IMR-90 (cell line): ENCODE measurements around the gene ZNF573. TPM values are rescaled to one million over a fixed set of nuclear protein-coding genes. Genes with fewer than 3 reads are reported as not detected.
"Not testable (repeated sequence)": the region's sequence is repeated elsewhere in the genome, so short reads cannot be mapped to it uniquely, and the experiment has no call there.

Source experiments
- ATAC-seq: fragments of 200-7000 bp; cut with Tn5 transposase; 2 replicates; pipeline ENCODE4 v1.9.1; 2020; ENCODE audit warnings: low read depth, mild to moderate bottlenecking, moderate library complexity
- BruUV-seq: library from RNA; stranded (reverse); fragments of 400-500 nt; replicated peaks from 2 replicates; lab custom pipeline; 2021; lab: Mats Ljungman, UMichigan
- CTCF ChIA-PET: fragments of 300-600 bp; formaldehyde crosslinking; extraction: SDS; loops from one replicate; lab custom pipeline; 2021; ENCODE audit warnings: antibody characterized with exemption; lab: Yijun Ruan, JAX
- POLR2A ChIA-PET: fragments of 300-600 bp; sonication (Branson Sonifier 250); formaldehyde crosslinking; loops from one replicate; lab custom pipeline; 2022; ENCODE audit warnings: antibody characterized with exemption; ENCODE audit not compliant: unreplicated experiment; lab: Charles Lee
- DNase-seq: peaks from one replicate; pipeline ENCODE4 v3.0.0; 2013
- H2AFZ ChIP-seq: replicated peaks from 2 replicates; pipeline ENCODE3; 2013; ENCODE audit warnings: low read length, mild to moderate bottlenecking; ENCODE audit not compliant: poor library complexity
- H2AK5ac ChIP-seq: 2 replicates; pipeline ENCODE4 v1.6.1; 2013; ENCODE audit warnings: low read depth, low read length, inconsistent platforms
- H2AK9ac ChIP-seq: replicated peaks from 2 replicates; pipeline ENCODE3; 2013; ENCODE audit warnings: mild to moderate bottlenecking, low read depth, low read length, moderate library complexity; ENCODE audit not compliant: poor library complexity
- H2BK120ac ChIP-seq: 2 replicates; pipeline ENCODE4 v1.6.1; 2013; ENCODE audit warnings: low read depth, low read length, inconsistent platforms
- H2BK15ac ChIP-seq: 3 replicates; pipeline ENCODE4 v1.6.1; 2013; ENCODE audit warnings: low read depth, low read length, inconsistent platforms
- H2BK20ac ChIP-seq: 2 replicates; pipeline ENCODE4 v1.6.1; 2013; ENCODE audit warnings: low read depth, mild to moderate bottlenecking, inconsistent platforms, low read length, moderate library complexity
- H2BK5ac ChIP-seq: 2 replicates; pipeline ENCODE4 v1.6.1; 2013; ENCODE audit warnings: mild to moderate bottlenecking, low read depth, low read length, inconsistent platforms; ENCODE audit not compliant: poor library complexity, severe bottlenecking
- H3K14ac ChIP-seq: replicated peaks from 2 replicates; pipeline ENCODE4 v1.6.1; 2013; ENCODE audit warnings: low read depth, low read length, inconsistent platforms
- H3K18ac ChIP-seq: 2 replicates; pipeline ENCODE4 v1.6.1; 2013; ENCODE audit warnings: low read depth, low read length, control low read depth
- H3K23ac ChIP-seq: 2 replicates; pipeline ENCODE4 v1.6.1; 2013; ENCODE audit warnings: low read depth, low read length, inconsistent platforms
- H3K27ac ChIP-seq: 2 replicates; pipeline ENCODE4 v1.5.1; 2013; ENCODE audit warnings: mild to moderate bottlenecking, control low read depth, low read length; ENCODE audit not compliant: insufficient read depth
- H3K27me3 ChIP-seq: 2 replicates; pipeline ENCODE4 v1.6.1; 2013; ENCODE audit warnings: low read length; ENCODE audit not compliant: control insufficient read depth, insufficient read depth
- H3K36me3 ChIP-seq: 2 replicates; pipeline ENCODE4 v1.6.1; 2013; ENCODE audit warnings: low read length, mixed read lengths; ENCODE audit not compliant: control insufficient read depth, insufficient read depth
- H3K4ac ChIP-seq: 2 replicates; pipeline ENCODE4 v1.6.1; 2013; ENCODE audit warnings: low read depth, low read length, inconsistent platforms
- H3K4me1 ChIP-seq: 2 replicates; pipeline ENCODE4 v1.6.1; 2013; ENCODE audit warnings: low read length, mixed read lengths; ENCODE audit not compliant: control insufficient read depth, insufficient read depth
- H3K4me2 ChIP-seq: 2 replicates; pipeline ENCODE4 v1.6.1; 2013; ENCODE audit warnings: low read depth, mild to moderate bottlenecking, control low read depth, low read length, moderate library complexity
- H3K4me3 ChIP-seq: 2 replicates; pipeline ENCODE4 v1.5.1; 2013; ENCODE audit warnings: low read depth, mild to moderate bottlenecking, control low read depth, low read length, moderate library complexity; ENCODE audit not compliant: insufficient read depth
- H3K56ac ChIP-seq: 2 replicates; pipeline ENCODE4 v1.6.1; 2013; ENCODE audit warnings: low read length, inconsistent platforms; ENCODE audit not compliant: insufficient read depth; ENCODE audit errors: extremely low read depth
- H3K79me1 ChIP-seq, 2 experiments: 2 replicates each; pipeline ENCODE4 v1.6.1; 2013; ENCODE audit warnings: low read length in 2 of 2, inconsistent platforms in 1 of 2, low read depth in 1 of 2
- H3K9ac ChIP-seq: 2 replicates; pipeline ENCODE4 v1.6.1; 2013; ENCODE audit warnings: low read depth, low read length, control low read depth
- H3K9me1 ChIP-seq: 2 replicates; pipeline ENCODE4 v1.6.1; 2013; ENCODE audit warnings: low read length, inconsistent platforms; ENCODE audit not compliant: insufficient read depth
- H3K9me3 ChIP-seq: 2 replicates; pipeline ENCODE4 v1.6.1; 2013; ENCODE audit warnings: low read length; ENCODE audit not compliant: control insufficient read depth, insufficient read depth
- H4K20me1 ChIP-seq: 2 replicates; pipeline ENCODE4 v1.6.1; 2013; ENCODE audit warnings: low read length, inconsistent platforms; ENCODE audit not compliant: insufficient read depth
- H4K5ac ChIP-seq: 2 replicates; pipeline ENCODE4 v1.6.1; 2013; ENCODE audit warnings: mild to moderate bottlenecking, low read depth, low read length, control low read depth
- H4K8ac ChIP-seq, 2 experiments: 2 replicates each; pipeline ENCODE4 v1.6.1; 2013; ENCODE audit warnings: low read depth in 2 of 2, low read length in 2 of 2, control low read depth in 1 of 2, inconsistent platforms in 1 of 2
- H4K91ac ChIP-seq: 2 replicates; pipeline ENCODE4 v1.6.1; 2013; ENCODE audit warnings: low read depth, low read length, inconsistent platforms; ENCODE audit not compliant: insufficient read depth
- CEBPB ChIP-seq: IDR thresholded peaks from 2 replicates; pipeline ENCODE4 v1.6.1; 2012; ENCODE audit warnings: low read depth, low read length, improper control_type of control experiment
- CHD1 ChIP-seq: IDR thresholded peaks from 2 replicates; pipeline ENCODE4 v1.6.1; 2012; ENCODE audit warnings: low read depth, low read length, improper control_type of control experiment
- FOS ChIP-seq: fragments of 150-350 bp; IDR thresholded peaks from 2 replicates; pipeline ENCODE4 v1.6.1; 2016; ENCODE audit warnings: low read depth, low read length
- RAD21 ChIP-seq: IDR thresholded peaks from 2 replicates; pipeline ENCODE4 v1.6.1; 2012; ENCODE audit warnings: low read length, improper control_type of control experiment
- RFX5 ChIP-seq: IDR thresholded peaks from 2 replicates; pipeline ENCODE4 v1.8.0; 2012; ENCODE audit warnings: low read depth, mild to moderate bottlenecking, low read length, moderate library complexity
- WGBS, 2 experiments: methylation state at CpG; one replicate each; pipeline versions ENCODE4 v1.1.5 to v1.1.7; 2013; ENCODE audit warnings: missing lambda C conversion rate in 2 of 2; ENCODE audit not compliant: insufficient read length in 1 of 2; ENCODE audit errors: extremely low coverage in 2 of 2; 5-methylcytosine and 5-hydroxymethylcytosine counted together
- dilution Hi-C: fragments of 300-500 bp; cut with HindIII; formaldehyde crosslinking; loops from one replicate; pipeline ENCODE4 v1.14.3; 2018; ENCODE audit warnings: low sequenced_read_pairs; ENCODE audit not compliant: unreplicated experiment
- in situ Hi-C: fragments of 300-500 bp; cut with MboI; formaldehyde crosslinking; loops from 3 replicates; pipeline ENCODE4 v1.14.3; 2019; ENCODE audit warnings: low sequenced_read_pairs, inconsistent platforms, mixed read lengths
- intact Hi-C: fragments of 100-400 bp; cut with micrococcal nuclease; formaldehyde crosslinking; loops from 2 replicates; pipeline ENCODE4 v1.10.0; 2022
- polyA plus RNA-seq, 3 experiments: library from polyadenylated mRNA; depleted of rRNA; stranded (reverse); fragments of >200 nt; gene quantifications; 2 replicates each; pipeline ENCODE4 v1.2.3, GENCODE V29; 2012; ENCODE audit warnings: low replicate concordance in 1 of 3
- total RNA-seq: library from RNA; depleted of rRNA; stranded (reverse); fragments of >200 nt; gene quantifications from 2 replicates; pipeline ENCODE4 v1.2.3, GENCODE V29; 2012

The ZNF573 gene
- total and polyA plus RNA-seq, 2 of the 4 experiments (the other 2 are of a cell fraction), result 0.80 to 3.2 TPM

DNA sequence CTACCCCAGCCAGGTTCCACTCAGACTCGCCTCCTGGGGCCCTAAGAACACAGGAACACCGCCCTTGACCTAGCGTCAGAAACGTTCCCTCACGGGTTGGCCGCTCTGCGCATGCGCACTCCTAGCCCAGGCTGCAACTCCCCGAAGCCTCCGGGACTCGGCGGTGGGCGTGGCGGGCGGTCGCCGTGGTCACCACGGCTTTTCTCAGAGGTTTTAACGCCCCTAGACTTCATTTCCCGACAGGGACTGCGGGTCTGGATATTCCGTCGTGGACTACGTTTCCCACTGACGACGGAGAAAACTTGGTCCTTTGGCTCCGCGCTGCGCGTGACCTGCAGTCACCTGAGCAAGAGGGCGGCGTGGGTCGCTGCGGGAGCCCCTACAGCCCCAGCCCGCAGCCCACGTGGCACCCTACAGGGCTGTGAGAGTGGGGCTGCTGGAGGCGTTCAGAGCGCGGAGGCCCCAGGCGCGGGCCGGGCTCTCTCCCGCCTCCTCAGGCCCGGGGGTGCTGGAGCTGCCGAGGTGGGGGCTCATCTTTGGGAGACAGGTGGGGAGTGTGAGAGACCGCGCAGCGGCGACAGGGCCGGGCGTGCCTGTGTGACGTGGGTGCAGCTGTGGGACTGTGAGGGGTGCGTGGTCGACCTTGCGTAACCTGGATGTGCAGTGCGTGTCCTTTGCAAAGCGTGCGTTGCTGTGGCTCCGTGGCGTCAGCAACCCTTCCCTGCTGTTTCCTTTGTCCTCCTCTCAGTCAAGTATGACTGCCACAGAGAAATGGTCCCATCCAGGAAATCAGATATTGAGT is 38.0 kb upstream of the ZNF573 start:
- CTCF ChIA-PET, result no interaction called here
- no peak overlapping the region for H3K56ac ChIP-seq
- H2AFZ ChIP-seq, result peak overlapping the region; percentile 89
- no peak overlapping the region for H3K23ac ChIP-seq
- no peak overlapping the region for H2BK5ac ChIP-seq
- no peaks in the 10 kb centered on the region for H3K36me3 ChIP-seq
- in situ Hi-C loops, result no loop called here
- DNase-seq (peak; percentile 3), ATAC-seq (peak; percentile 76)
- no peaks in the 10 kb centered on the region for H3K79me1 ChIP-seq
- peaks cover 7% of the 10 kb centered on the region for H3K9me3 ChIP-seq
- TF ChIP-seq CHD1 (no peak), CEBPB (no peak), RFX5 (no peak), RAD21 (no peak), FOS (no peak)
- no peak overlapping the region for H3K18ac ChIP-seq
- H3K4ac ChIP-seq, result no peak overlapping the region
- 0 out of 4 replicates have a peak overlapping the region, but pooled peaks of 1 of the 2 experiments have one; percentile 74 for H4K8ac ChIP-seq
- H2BK20ac ChIP-seq, result no peak overlapping the region
- H3K9me1 ChIP-seq, result no peaks in the 10 kb centered on the region
- POLR2A ChIA-PET, result no interaction called here
- no peak overlapping the region for H3K9ac ChIP-seq
- no peak overlapping the region for H4K91ac ChIP-seq
- H2AK5ac ChIP-seq, result no peak overlapping the region
- WGBS, 2 experiments, result 7% methylated on average over 37 of the region's 60 CpGs; no CpG with 5 or more reads in 1 of the 2 experiments
- 0 out of 2 replicates have a peak, but pooled peaks cover 1% of the 10 kb centered on the region for H3K4me1 ChIP-seq
- dilution Hi-C loops, result no loop called here
- H3K4me3 ChIP-seq, result peak overlapping the region; percentile 48
- no peak overlapping the region for H2AK9ac ChIP-seq
- no peak overlapping the region for H2BK120ac ChIP-seq
- no peak overlapping the region for H3K14ac ChIP-seq
- H3K27ac ChIP-seq, result no peak overlapping the region
- H3K27me3 ChIP-seq, result no peaks in the 10 kb centered on the region
- peak overlapping the region; percentile 54; the same call in 1 of the 2 replicates for H4K5ac ChIP-seq
- no peak overlapping the region for H2BK15ac ChIP-seq
- H4K20me1 ChIP-seq, result no peaks in the 10 kb centered on the region
- H3K4me2 ChIP-seq, result peak overlapping the region; percentile 82
- intact Hi-C loops, result no loop called here
- no TSS peak for BruUV-seq

GRCh38 chr19:37815611-37816010 is 36.2 kb upstream of the ZNF573 start:
- H3K56ac ChIP-seq, H3K79me1 ChIP-seq, H2BK20ac ChIP-seq, POLR2A ChIA-PET, ATAC-seq, H3K4me1 ChIP-seq, H3K4ac ChIP-seq, DNase-seq, H4K8ac ChIP-seq, H3K23ac ChIP-seq, H3K9me3 ChIP-seq, dilution Hi-C loops, H2BK15ac ChIP-seq, H3K14ac ChIP-seq, intact Hi-C loops, H4K20me1 ChIP-seq, H2BK120ac ChIP-seq, H2AFZ ChIP-seq, H3K27me3 ChIP-seq, H2BK5ac ChIP-seq, H4K91ac ChIP-seq, H3K27ac ChIP-seq, CTCF ChIA-PET, H3K4me3 ChIP-seq, H2AK5ac ChIP-seq, H3K36me3 ChIP-seq, H3K18ac ChIP-seq, H3K4me2 ChIP-seq, in situ Hi-C loops, H2AK9ac ChIP-seq, H3K9me1 ChIP-seq, H3K9ac ChIP-seq, BruUV-seq, H4K5ac ChIP-seq: not testable (repeated sequence)
- 51% methylated on average over 2 of the region's 5 CpGs; no CpG with 5 or more reads in 1 of the 2 experiments for WGBS, 2 experiments
